Thoracic aorta (tissue), 2 donors: ENCODE results near the gene MAP3K5. TPM values are rescaled to one million over a fixed set of nuclear protein-coding genes. Genes with fewer than 3 reads are reported as not detected.

Experiments used
- ATAC-seq: fragments of 150-250 bp; one replicate; pipeline ENCODE4 v1.8.0; 2017; ENCODE audit warnings: low read depth; ENCODE audit not compliant: insufficient number of reproducible peaks, low FRiP score
- DNase-seq: peaks from one replicate; pipeline ENCODE4 v3.0.0-alpha.2; 2020; ENCODE audit warnings: low spot score
- H3K27ac ChIP-seq, 2 donors: fragments of 200-600 bp; sonication (generic); 1 replicate in 1 of 2; 2 replicates in 1 of 2; pipeline ENCODE4 v1.5.1; 2016; ENCODE audit warnings: mild to moderate bottlenecking in 2 of 2, moderate library complexity in 2 of 2
- H3K27me3 ChIP-seq: fragments of 200-600 bp; sonication (generic); replicated peaks from 2 replicates; pipeline ENCODE4 v1.6.0; 2016; ENCODE audit warnings: mild to moderate bottlenecking; ENCODE audit not compliant: insufficient read depth
- H3K36me3 ChIP-seq: fragments of 200-600 bp; sonication (generic); one replicate; pipeline ENCODE4 v1.5.1; 2016
- H3K4me1 ChIP-seq, 2 donors: fragments of 200-600 bp; sonication (generic); 1 replicate in 1 of 2; 2 replicates in 1 of 2; pipeline versions ENCODE4 v1.5.1 to v1.6.0; 2016; ENCODE audit warnings: low read depth in 2 of 2, mild to moderate bottlenecking in 1 of 2; ENCODE audit not compliant: control insufficient read depth in 1 of 2
- H3K4me3 ChIP-seq: fragments of 200-600 bp; sonication (generic); 2 replicates; pipeline ENCODE4 v1.5.1; 2016; ENCODE audit warnings: mild to moderate bottlenecking
- H3K9me3 ChIP-seq: fragments of 200-600 bp; sonication (generic); 2 replicates; pipeline ENCODE4 v1.5.1; 2016
- CTCF ChIP-seq: fragments of 200-600 bp; sonication (generic); IDR thresholded peaks from one replicate; pipeline ENCODE4 v1.5.1; 2019; ENCODE audit warnings: antibody characterized with exemption
- total RNA-seq, 2 donors: library from RNA; depleted of rRNA; stranded (reverse); fragments of >200 nt; gene quantifications; one replicate each; pipeline versions ENCODE4 v1.1.0 to v1.2.3, GENCODE V29; 2016

Gene MAP3K5
- total RNA-seq, 2 donors from 2014 or later: 73.6 to 101 TPM

GRCh38 chr6:136764517-136764993 is 27.7 kb downstream of the MAP3K5 start:
- peaks cover 71 to 82% of the 10 kb centered on the region in 2 donors for H3K4me1 ChIP-seq
- no peak overlapping the region for H3K4me3 ChIP-seq
- peak overlapping the region in 1 of 2 donors; percentile 16 for H3K27ac ChIP-seq
- no peak for DNase-seq
- H3K27me3 ChIP-seq: no peaks in the 10 kb centered on the region
- no peaks in the 10 kb centered on the region for H3K9me3 ChIP-seq
- no peaks in the 10 kb centered on the region for H3K36me3 ChIP-seq
- ATAC-seq: no peak
- TF ChIP-seq CTCF: no peak

GRCh38 chr6:136763716-136764516 is 28.4 kb downstream of the MAP3K5 start:
- ATAC-seq: no peak
- no peak for TF ChIP-seq CTCF
- peaks cover 71 to 85% of the 10 kb centered on the region in 2 donors for H3K4me1 ChIP-seq
- H3K9me3 ChIP-seq: no peaks in the 10 kb centered on the region
- no peak overlapping the region for H3K4me3 ChIP-seq
- H3K27ac ChIP-seq: peak overlapping the region in 1 of 2 donors; percentile 78
- no peaks in the 10 kb centered on the region for H3K27me3 ChIP-seq
- DNase-seq: no peak
- H3K36me3 ChIP-seq: no peaks in the 10 kb centered on the region

GRCh38 chr6:136763255-136763654 is 29.0 kb downstream of the MAP3K5 start:
- ATAC-seq: no peak
- no peaks in the 10 kb centered on the region for H3K36me3 ChIP-seq
- no peaks in the 10 kb centered on the region for H3K27me3 ChIP-seq
- no peaks in the 10 kb centered on the region for H3K9me3 ChIP-seq
- peak overlapping the region; percentile 14 to 78 for H3K27ac ChIP-seq
- no peak overlapping the region for H3K4me3 ChIP-seq
- no peak for TF ChIP-seq CTCF
- no peak for DNase-seq
- H3K4me1 ChIP-seq: peaks cover 70 to 92% of the 10 kb centered on the region in 2 donors

- Histone ChIP-seq H3K27ac (peak overlapping the region; percentile 78 to 88), H3K27me3 (no peaks in the 10 kb centered on the region), H3K4me3 (peak overlapping the region; percentile 66), H3K9me3 (no peaks in the 10 kb centered on the region), H3K36me3 (no peaks in the 10 kb centered on the region), H3K4me1 (peaks cover 62 to 93% of the 10 kb centered on the region in 2 donors)
- TF ChIP-seq CTCF: no peak
- no peak for DNase-seq
- ATAC-seq: no peak
Observed at GRCh38 chr6:136762022-136762975, 30.0 kb downstream of the MAP3K5 start.
